GM12878 (cell line): ENCODE measurements around the gene GSG1L. TPM values are rescaled to one million over a fixed set of nuclear protein-coding genes. Genes with fewer than 3 reads are reported as not detected.

Source experiments
- ATAC-seq: fragments of 200-7000 bp; cut with Tn5 transposase; 3 replicates; pipeline ENCODE4 v1.9.1; 2020; ENCODE audit warnings: mild to moderate bottlenecking, moderate library complexity
- BruUV-seq: library from RNA; stranded (reverse); fragments of 400-500 nt; replicated peaks from 2 replicates; lab custom pipeline; 2021; lab: Mats Ljungman, UMichigan
- CTCF ChIA-PET: fragments of 300-600 bp; sonication (Branson Sonifier 250); formaldehyde crosslinking; extraction: SDS; loops from one replicate; lab custom pipeline; 2021; ENCODE audit warnings: inconsistent platforms; lab: Yijun Ruan, JAX
- POLR2A ChIA-PET: fragments of 350-600 bp; formaldehyde crosslinking; extraction: SDS; loops from one replicate; lab custom pipeline; 2021; ENCODE audit warnings: inconsistent platforms; lab: Charles Lee
- RAD21 ChIA-PET: fragments of 300-600 bp; sonication (Branson Sonifier 250); formaldehyde crosslinking; loops from one replicate; lab custom pipeline; 2023; ENCODE audit warnings: antibody characterized with exemption; ENCODE audit not compliant: unreplicated experiment; lab: Charles Lee
- SMC1A ChIA-PET: fragments of 300-600 bp; sonication (Branson Sonifier 250); formaldehyde crosslinking; loops from one replicate; lab custom pipeline; 2023; ENCODE audit not compliant: unreplicated experiment, uncharacterized antibody; lab: Charles Lee
- DNase-seq: peaks from one replicate; pipeline ENCODE4 v3.0.0-alpha.2; 2011; ENCODE audit warnings: low read depth, low spot score
- FAIRE-seq: peaks from 3 replicates; lab custom pipeline; 2011; peaks lifted over from hg19 to GRCh38; lab: Jason Lieb, UNC
- H2AFZ ChIP-seq: 2 replicates; pipeline ENCODE4 v1.6.0; 2011; ENCODE audit warnings: low read depth, low read length, control low read depth; ENCODE audit not compliant: control insufficient read depth
- H3K27ac ChIP-seq: 2 replicates; pipeline ENCODE4 v1.5.1; 2011; ENCODE audit warnings: control low read depth; ENCODE audit not compliant: control insufficient read depth, insufficient read depth
- H3K27me3 ChIP-seq, 2 experiments: replicated peaks in 1 of 2; 2 replicates each; pipeline versions ENCODE4 v1.6.0 to v1.6.1; 2011; ENCODE audit warnings: low read length in 1 of 2; ENCODE audit not compliant: control insufficient read depth in 2 of 2, insufficient read depth in 2 of 2
- H3K36me3 ChIP-seq, 2 experiments: 2 replicates each; pipeline ENCODE4 v1.5.1; 2011; ENCODE audit warnings: low read length in 1 of 2; ENCODE audit not compliant: control insufficient read depth in 2 of 2, insufficient read depth in 2 of 2
- H3K4me1 ChIP-seq: 2 replicates; pipeline ENCODE4 v1.6.1; 2011; ENCODE audit warnings: mild to moderate bottlenecking, low read length, moderate library complexity, mixed read lengths; ENCODE audit not compliant: control insufficient read depth, insufficient read depth
- H3K4me2 ChIP-seq: 2 replicates; pipeline ENCODE4 v1.6.0; 2011; ENCODE audit warnings: control low read depth; ENCODE audit not compliant: control insufficient read depth, insufficient read depth
- H3K4me3 ChIP-seq: fragments of 200-600 bp; sonication (generic); 2 replicates; pipeline ENCODE4 v1.5.1; 2016
- H3K79me2 ChIP-seq: 2 replicates; pipeline ENCODE4 v1.6.0; 2011; ENCODE audit warnings: low read length; ENCODE audit not compliant: control insufficient read depth, insufficient read depth
- H3K9ac ChIP-seq: 2 replicates; pipeline ENCODE4 v1.8.0; 2011; ENCODE audit warnings: low read length, control low read depth, mixed read lengths; ENCODE audit not compliant: control insufficient read depth, insufficient read depth
- H3K9me3 ChIP-seq: replicated peaks from 3 replicates; pipeline ENCODE4 v1.5.1; 2011; ENCODE audit warnings: mild to moderate bottlenecking, low read length; ENCODE audit not compliant: control insufficient read depth, insufficient read depth
- H4K20me1 ChIP-seq: 2 replicates; pipeline ENCODE4 v1.6.0; 2011; ENCODE audit not compliant: control insufficient read depth, insufficient read depth
- ETV6 ChIP-seq, 2 experiments: fragments of 450-650 bp in 1 of 2; IDR thresholded peaks in 1 of 2; conservative IDR thresholded peaks in 1 of 2; 2 replicates each; pipeline ENCODE4 v1.6.1; 2014; ENCODE audit warnings: antibody characterized with exemption in 1 of 2, borderline replicate concordance in 1 of 2, low read depth in 1 of 2, mild to moderate bottlenecking in 1 of 2, moderate library complexity in 1 of 2
- NR2C1 ChIP-seq: fragments of 450-650 bp; IDR thresholded peaks from 2 replicates; pipeline ENCODE4 v1.6.1; 2017; ENCODE audit warnings: antibody characterized with exemption, mild to moderate bottlenecking, moderate library complexity
- POLR2A ChIP-seq: IDR thresholded peaks from 2 replicates; pipeline ENCODE4 v1.6.1; 2011; ENCODE audit warnings: low read depth, mild to moderate bottlenecking, low read length
- SPI1 ChIP-seq: IDR thresholded peaks from 2 replicates; pipeline ENCODE4 v1.6.1; 2011; ENCODE audit warnings: low read depth, mild to moderate bottlenecking, low read length, moderate library complexity, borderline replicate concordance; ENCODE audit not compliant: insufficient read depth
- TBL1XR1 ChIP-seq: IDR thresholded peaks from 2 replicates; pipeline ENCODE4 v1.6.1; 2012; ENCODE audit warnings: low read depth, low read length, improper control_type of control experiment
- YY1 ChIP-seq: IDR thresholded peaks from 2 replicates; pipeline ENCODE4 v1.6.1; 2011; ENCODE audit warnings: low read depth, mild to moderate bottlenecking, low read length
- ZZZ3 ChIP-seq: IDR thresholded peaks from 2 replicates; pipeline ENCODE4 v1.6.1; 2011; ENCODE audit warnings: low read depth; ENCODE audit not compliant: control insufficient read depth, insufficient read length
- WGBS: methylation state at CpG from one replicate; pipeline ENCODE4 v1.1.6; 2016; ENCODE audit warnings: low lambda C conversion rate; ENCODE audit not compliant: insufficient replicate concordance, insufficient coverage; ENCODE audit errors: missing lambda C conversion rate; 5-methylcytosine and 5-hydroxymethylcytosine counted together
- in situ Hi-C: fragments of 300-500 bp; cut with MboI; formaldehyde crosslinking; loops from 9 replicates; pipeline ENCODE4 v1.14.3; 2018; ENCODE audit warnings: mixed read lengths
- intact Hi-C: fragments of 100-400 bp; cut with micrococcal nuclease; formaldehyde crosslinking; loops from one replicate; pipeline ENCODE4 v1.14.2; 2022; ENCODE audit not compliant: unreplicated experiment
- polyA plus RNA-seq, 11 experiments: library from polyadenylated mRNA; depleted of rRNA in 4 of 11; unstranded in 6 of 11; stranded (reverse) in 5 of 11; fragments of >200 nt; fragmentation: Nextera tagmentation in 4 of 11; fragmentation: Illumina TruSeq in 1 of 11; extraction: Ambion mirVana in 4 of 11; extraction: Trizol in 1 of 11; gene quantifications; 1 replicate in 1 of 11; 2 replicates in 10 of 11; pipeline versions ENCODE4 v1.2.1 to v1.2.3, GENCODE V29; 2011 to 2016; ENCODE audit warnings: inconsistent platforms in 2 of 11, missing spikeins in 2 of 11, low read depth in 1 of 11
- total RNA-seq, 4 experiments: library from RNA; depleted of rRNA in 3 of 4; stranded (reverse); fragments of >200 nt in 3 of 4; fragmentation: Illumina TruSeq in 1 of 4; extraction: Trizol in 1 of 4; gene quantifications; 2 replicates each; pipeline versions ENCODE4 v1.2.1 to v1.2.3, GENCODE V29; 2013 to 2021
- TF ChIP-seq, protein P1 (sequence below): fragments of 150-350 bp; IDR thresholded peaks from 2 replicates; pipeline ENCODE4 v1.6.1; 2014; ENCODE audit warnings: mild to moderate bottlenecking, low read depth, low read length

Gene GSG1L
- total and polyA plus RNA-seq, 10 of the 15 experiments (the other 5 are each of a cell fraction or from before 2014, with no cell fraction given), result not detected

DNA sequence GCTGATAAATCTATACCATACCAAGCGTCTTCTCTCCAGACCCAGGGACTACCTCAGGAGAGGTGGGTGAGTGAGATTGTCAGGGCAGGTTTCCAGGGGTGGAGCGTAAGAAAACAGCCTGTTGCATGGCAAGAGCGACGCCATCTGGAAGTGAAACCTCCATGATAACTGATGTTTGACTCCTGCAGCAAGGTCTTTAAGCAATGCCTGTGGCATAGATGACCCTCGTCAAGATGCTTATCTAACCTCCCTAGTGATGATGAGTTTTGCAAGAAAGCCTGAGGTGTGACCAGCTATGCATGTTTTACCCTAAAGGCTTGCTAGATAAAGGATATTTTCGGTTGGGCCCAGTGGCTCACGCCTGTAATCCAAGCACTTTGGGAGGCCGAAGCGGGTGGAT lies 71.6 kb downstream of the GSG1L start:
- in situ Hi-C loops, result no loop called here
- SMC1A ChIA-PET, result no interaction called here
- TF ChIP-seq SPI1, result no peak
- TF ChIP-seq TBL1XR1, result no peak
- TF ChIP-seq YY1, result no peak
- no peak for TF ChIP-seq POLR2A
- no peak for TF ChIP-seq ETV6 (conservative IDR thresholded peaks at IDR 0.05 in 1 of 2, IDR thresholded peaks at IDR 0.05 in 1 of 2; ENCODE audit: borderline replicate concordance in 1 of 2, low read depth in 1 of 2)
- TF ChIP-seq, protein P1, sequence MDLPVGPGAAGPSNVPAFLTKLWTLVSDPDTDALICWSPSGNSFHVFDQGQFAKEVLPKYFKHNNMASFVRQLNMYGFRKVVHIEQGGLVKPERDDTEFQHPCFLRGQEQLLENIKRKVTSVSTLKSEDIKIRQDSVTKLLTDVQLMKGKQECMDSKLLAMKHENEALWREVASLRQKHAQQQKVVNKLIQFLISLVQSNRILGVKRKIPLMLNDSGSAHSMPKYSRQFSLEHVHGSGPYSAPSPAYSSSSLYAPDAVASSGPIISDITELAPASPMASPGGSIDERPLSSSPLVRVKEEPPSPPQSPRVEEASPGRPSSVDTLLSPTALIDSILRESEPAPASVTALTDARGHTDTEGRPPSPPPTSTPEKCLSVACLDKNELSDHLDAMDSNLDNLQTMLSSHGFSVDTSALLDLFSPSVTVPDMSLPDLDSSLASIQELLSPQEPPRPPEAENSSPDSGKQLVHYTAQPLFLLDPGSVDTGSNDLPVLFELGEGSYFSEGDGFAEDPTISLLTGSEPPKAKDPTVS, result no peak
- TF ChIP-seq ZZZ3, result no peak
- TF ChIP-seq NR2C1, result no peak
- TF ChIP-seq, all 136 proteins: peak for 0
- RAD21 ChIA-PET, result no interaction called here
- POLR2A ChIA-PET, result no interaction called here
- H4K20me1 ChIP-seq, result no peaks in the 10 kb centered on the region
- 44% methylated on average over 9 of the region's 9 CpGs for WGBS
- no peak overlapping the region for H3K4me2 ChIP-seq
- no peaks in the 10 kb centered on the region; the same call in 2 of the 3 replicates for H3K9me3 ChIP-seq
- H3K79me2 ChIP-seq, result no peaks in the 10 kb centered on the region
- H3K27ac ChIP-seq, result no peak overlapping the region
- no peak for DNase-seq
- H3K4me3 ChIP-seq, result no peak overlapping the region
- CTCF ChIA-PET, result no interaction called here
- H3K27me3 ChIP-seq, result no peaks in the 10 kb centered on the region
- no peak overlapping the region for H2AFZ ChIP-seq
- no TSS peak for BruUV-seq
- ATAC-seq, result no peak
- H3K9ac ChIP-seq, result no peak overlapping the region
- intact Hi-C loops, result no loop called here
- no peaks in the 10 kb centered on the region for H3K36me3 ChIP-seq
- no peak for FAIRE-seq
- H3K4me1 ChIP-seq, result no peaks in the 10 kb centered on the region
